ENCODE data around the gene DUSP6. TPM values are rescaled to one million over a fixed set of nuclear protein-coding genes. Genes with fewer than 3 reads are reported as not detected.
"Not testable (repeated sequence)": the region's sequence is repeated elsewhere in the genome, so short reads cannot be mapped to it uniquely, and the experiment has no call there.

Gene DUSP6
- total RNA-seq, 1 donor from 2014 or later, result 24.8 TPM

GRCh38 chr12:89339526-89339925 lies 12.8 kb downstream of the DUSP6 start:
- Mint-ChIP-seq H3K36me3 (no peaks in the 10 kb centered on the region), H3K9me3 (no peaks in the 10 kb centered on the region), H3K4me1 (peaks cover 21% of the 10 kb centered on the region)

GRCh38 chr12:89337136-89337535 lies 15.2 kb downstream of the DUSP6 start:
- H3K27ac Mint-ChIP-seq; H3K9me3 Mint-ChIP-seq; DNase-seq (ENCODE audit: low spot score in 2 of 2, unreplicated experiment in 2 of 2); H3K27me3 Mint-ChIP-seq (ENCODE audit: low read depth); H3K4me3 Mint-ChIP-seq; H3K36me3 Mint-ChIP-seq: not testable (repeated sequence)
- H3K4me1 Mint-ChIP-seq, result peaks cover 27% of the 10 kb centered on the region

More at GRCh38 chr12:89339526-89339925, 12.8 kb downstream of the DUSP6 start:
- DNase-seq (ENCODE audit: low spot score in 2 of 2, unreplicated experiment in 2 of 2), result no peak
- Mint-ChIP-seq H3K4me3 (no peak overlapping the region), H3K27me3 (ENCODE audit: low read depth) (peaks cover under 1% of the 10 kb centered on the region), H3K27ac (no peak overlapping the region)
- no peak for TF ChIP-seq CTCF (IDR thresholded peaks at IDR 0.05; ENCODE audit: unreplicated experiment)

GRCh38 chr12:89335452-89336244 lies 16.7 kb downstream of the DUSP6 start:
- no peak for DNase-seq (ENCODE audit: low spot score in 2 of 2, unreplicated experiment in 2 of 2)
- TF ChIP-seq CTCF (IDR thresholded peaks at IDR 0.05; ENCODE audit: unreplicated experiment), result no peak
- Mint-ChIP-seq H3K4me1 (peaks cover 24% of the 10 kb centered on the region), H3K27me3 (ENCODE audit: low read depth) (no peaks in the 10 kb centered on the region), H3K9me3 (peaks cover 6% of the 10 kb centered on the region), H3K27ac (no peak overlapping the region), H3K36me3 (peaks cover under 1% of the 10 kb centered on the region), H3K4me3 (no peak overlapping the region)

- no peak overlapping the region for H3K27ac Mint-ChIP-seq
- peaks cover 24% of the 10 kb centered on the region for H3K4me1 Mint-ChIP-seq
- H3K9me3 Mint-ChIP-seq, result peaks cover 9% of the 10 kb centered on the region
- H3K27me3 Mint-ChIP-seq (ENCODE audit: low read depth), result no peaks in the 10 kb centered on the region
- H3K4me3 Mint-ChIP-seq, result no peak overlapping the region
- no peak for DNase-seq (ENCODE audit: low spot score in 2 of 2, unreplicated experiment in 2 of 2)
- H3K36me3 Mint-ChIP-seq, result peaks cover 3% of the 10 kb centered on the region
- TF ChIP-seq CTCF (IDR thresholded peaks at IDR 0.05; ENCODE audit: unreplicated experiment), result no peak
Measured at GRCh38 chr12:89334548-89335169, 17.6 kb downstream of the DUSP6 start.

- peaks cover 25% of the 10 kb centered on the region for H3K4me1 Mint-ChIP-seq
- no peak for TF ChIP-seq CTCF (IDR thresholded peaks at IDR 0.05; ENCODE audit: unreplicated experiment)
- H3K4me3 Mint-ChIP-seq, result no peak overlapping the region
- DNase-seq (ENCODE audit: low spot score in 2 of 2, unreplicated experiment in 2 of 2), result no peak
- no peaks in the 10 kb centered on the region for H3K27me3 Mint-ChIP-seq (ENCODE audit: low read depth)
- H3K36me3 Mint-ChIP-seq, result peaks cover 3% of the 10 kb centered on the region
- peaks cover 13% of the 10 kb centered on the region for H3K9me3 Mint-ChIP-seq
- no peak overlapping the region for H3K27ac Mint-ChIP-seq
Measured at GRCh38 chr12:89333564-89334252, 18.6 kb downstream of the DUSP6 start.
